Lower leg skin (tissue), 4 donors: Measurements from ENCODE around the gene DUSP22. TPM values are rescaled to one million over a fixed set of nuclear protein-coding genes. Genes with fewer than 3 reads are reported as not detected.

ENCODE experiments used
- DNase-seq, 2 donors: peaks; one replicate each; pipeline ENCODE4 v3.0.0-alpha.2; 2019; ENCODE audit warnings: low spot score in 2 of 2
- H3K4me3 ChIP-seq: fragments of 200-600 bp; sonication (generic); 2 replicates; pipeline ENCODE4 v1.5.1; 2017; ENCODE audit warnings: mild to moderate bottlenecking, low read depth; ENCODE audit not compliant: poor library complexity, severe bottlenecking
- POLR2A ChIP-seq, 2 donors: fragments of 450-650 bp; IDR thresholded peaks; one replicate each; pipeline ENCODE4 v1.6.1; 2016 to 2017; ENCODE audit warnings: antibody characterized with exemption in 2 of 2, mild to moderate bottlenecking in 1 of 2, moderate library complexity in 1 of 2
- WGBS, 2 donors: methylation state at CpG; one replicate each; pipeline ENCODE4 v1.1.5; 2018; 5-methylcytosine and 5-hydroxymethylcytosine counted together
- intact Hi-C: fragments of 100-400 bp; cut with DNase I; formaldehyde crosslinking; loops from one replicate; pipeline ENCODE4 v1.15.0; 2023; ENCODE audit warnings: low total_unique reads
- total RNA-seq, 4 donors: library from RNA; depleted of rRNA; stranded (reverse); fragments of >200 nt; gene quantifications; one replicate each; pipeline ENCODE4 v1.1.0, GENCODE V29; 2016
- TF ChIP-seq, protein P1 (sequence below), 3 donors: fragments of 450-650 bp; IDR thresholded peaks; one replicate each; pipeline ENCODE4 v1.5.1; 2016; ENCODE audit warnings: antibody characterized with exemption in 3 of 3, mild to moderate bottlenecking in 3 of 3, moderate library complexity in 2 of 3

The DUSP22 gene
- total RNA-seq, 4 donors from 2014 or later, result 53.2 to 81.1 (median 63.4) TPM

DNA sequence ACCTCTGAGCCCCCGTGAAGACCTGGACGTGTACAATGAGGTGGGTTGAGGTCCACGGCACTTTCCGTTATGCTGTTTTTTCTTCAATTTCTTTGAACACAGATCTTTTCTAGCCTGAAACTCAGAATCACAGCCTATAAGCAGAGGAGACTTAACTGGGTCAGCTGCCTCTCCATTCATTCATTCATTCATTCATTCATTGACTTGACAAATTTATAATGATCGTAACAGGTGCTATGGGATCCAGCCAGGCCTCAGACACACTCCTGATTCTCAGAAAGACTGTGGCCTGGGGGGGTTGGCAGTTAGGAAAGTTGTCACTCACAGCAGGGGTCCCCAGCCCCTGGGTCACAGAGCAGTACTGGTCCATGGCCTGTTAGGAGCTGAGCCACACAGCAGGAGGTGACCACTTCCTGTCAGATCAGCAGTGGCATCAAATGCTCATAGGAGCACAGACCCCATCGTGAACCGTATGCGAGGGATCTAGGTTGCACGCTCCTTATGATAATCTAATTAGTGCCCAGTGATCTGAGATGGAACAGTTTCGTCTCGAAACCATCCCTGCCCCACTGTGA is 60.7 kb downstream of the DUSP22 start:
- TF ChIP-seq POLR2A (IDR thresholded peaks at IDR 0.05), result no peak
- TF ChIP-seq, protein P1, sequence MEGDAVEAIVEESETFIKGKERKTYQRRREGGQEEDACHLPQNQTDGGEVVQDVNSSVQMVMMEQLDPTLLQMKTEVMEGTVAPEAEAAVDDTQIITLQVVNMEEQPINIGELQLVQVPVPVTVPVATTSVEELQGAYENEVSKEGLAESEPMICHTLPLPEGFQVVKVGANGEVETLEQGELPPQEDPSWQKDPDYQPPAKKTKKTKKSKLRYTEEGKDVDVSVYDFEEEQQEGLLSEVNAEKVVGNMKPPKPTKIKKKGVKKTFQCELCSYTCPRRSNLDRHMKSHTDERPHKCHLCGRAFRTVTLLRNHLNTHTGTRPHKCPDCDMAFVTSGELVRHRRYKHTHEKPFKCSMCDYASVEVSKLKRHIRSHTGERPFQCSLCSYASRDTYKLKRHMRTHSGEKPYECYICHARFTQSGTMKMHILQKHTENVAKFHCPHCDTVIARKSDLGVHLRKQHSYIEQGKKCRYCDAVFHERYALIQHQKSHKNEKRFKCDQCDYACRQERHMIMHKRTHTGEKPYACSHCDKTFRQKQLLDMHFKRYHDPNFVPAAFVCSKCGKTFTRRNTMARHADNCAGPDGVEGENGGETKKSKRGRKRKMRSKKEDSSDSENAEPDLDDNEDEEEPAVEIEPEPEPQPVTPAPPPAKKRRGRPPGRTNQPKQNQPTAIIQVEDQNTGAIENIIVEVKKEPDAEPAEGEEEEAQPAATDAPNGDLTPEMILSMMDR (IDR thresholded peaks at IDR 0.05), result no peak
- no peak for DNase-seq
- no peak overlapping the region for H3K4me3 ChIP-seq
- intact Hi-C loops, result no loop called here
- 80% methylated on average over 11 of the region's 11 CpGs for WGBS, 2 donors

DNA sequence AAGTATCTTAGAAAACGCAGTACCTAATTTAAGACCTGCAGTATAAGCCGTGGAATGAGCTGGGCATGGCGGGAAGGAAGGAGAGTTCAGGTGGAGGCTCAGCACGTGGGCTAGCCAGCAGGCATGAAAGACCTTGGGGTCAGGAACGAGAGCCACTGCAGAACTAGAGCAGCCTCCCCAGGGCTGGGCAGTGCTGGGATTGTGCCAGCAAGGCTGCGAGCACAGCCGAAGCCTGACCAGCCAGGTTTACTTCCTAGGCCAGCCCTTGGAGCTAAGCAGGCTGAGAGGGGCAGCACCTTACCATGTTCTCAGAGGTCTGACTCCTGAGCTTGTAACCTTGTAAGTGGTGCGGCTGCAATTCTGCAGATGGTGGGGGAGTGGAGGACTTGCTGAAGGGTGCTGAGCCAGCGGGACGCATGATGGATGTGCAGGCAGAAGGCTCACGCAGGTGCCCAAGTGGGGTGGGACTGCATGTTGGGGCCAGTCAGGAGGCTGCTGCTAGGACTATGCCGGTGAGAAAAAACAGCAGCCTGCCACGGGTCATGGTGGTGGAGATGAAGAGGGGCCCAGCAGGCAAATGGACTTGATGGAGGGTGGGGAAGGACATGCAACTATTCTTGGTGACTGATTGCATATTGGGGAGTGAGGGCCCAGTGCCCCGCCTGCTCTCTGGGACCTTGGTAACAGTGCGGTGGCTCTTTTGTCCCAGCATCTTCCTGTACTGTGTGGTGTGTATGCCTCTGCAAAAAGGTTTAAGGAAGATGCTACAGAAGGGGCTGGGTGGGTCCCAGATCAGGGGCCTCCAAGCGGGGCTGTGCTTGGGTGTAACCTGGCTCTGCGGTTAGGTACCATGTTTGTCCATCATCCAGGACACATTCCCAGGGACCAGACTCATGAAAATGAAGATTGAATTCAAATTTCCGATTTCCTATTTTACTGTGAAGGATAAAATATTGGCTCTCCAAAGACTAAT is 61.6 kb downstream of the DUSP22 start:
- H3K4me3 ChIP-seq, result no peak overlapping the region

DNA sequence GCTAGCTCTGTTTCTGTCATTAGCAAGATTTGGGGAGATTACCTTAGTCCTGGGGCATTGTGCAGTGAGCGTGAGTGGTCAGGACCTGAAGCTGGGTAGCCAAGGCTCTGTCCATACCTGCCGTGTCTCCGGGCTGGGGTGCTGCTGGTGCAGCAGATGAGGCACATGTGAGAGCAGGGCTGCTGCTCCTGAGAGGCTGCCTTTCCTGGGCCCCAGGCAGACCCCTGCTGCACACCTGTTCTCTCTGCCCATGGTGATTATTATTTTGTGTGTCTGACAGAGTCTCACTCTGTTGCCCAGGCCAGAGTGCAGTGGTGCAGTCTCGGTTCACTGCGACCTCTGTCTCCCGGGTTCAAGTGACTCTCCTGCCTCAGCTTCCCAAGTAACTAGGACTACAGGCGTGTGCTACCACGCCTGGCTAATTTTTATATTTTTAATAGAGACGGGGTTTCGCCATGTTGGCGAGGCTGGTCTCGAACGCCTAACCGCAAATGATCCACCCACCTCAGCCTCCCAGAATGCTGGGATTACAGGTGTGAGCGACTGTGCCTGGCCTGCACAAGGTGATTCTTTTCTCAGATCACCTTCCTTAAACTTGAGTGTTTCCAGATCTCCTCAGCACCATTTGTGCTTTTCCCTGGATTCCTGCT is 62.5 kb downstream of the DUSP22 start:
- no peak overlapping the region for H3K4me3 ChIP-seq
- 91 to 93% methylated on average over 15 of the region's 15 CpGs for WGBS, 2 donors
- intact Hi-C loops, result no loop called here
- no peak for DNase-seq
- no peak for TF ChIP-seq POLR2A (IDR thresholded peaks at IDR 0.05)
- TF ChIP-seq, protein P1 (IDR thresholded peaks at IDR 0.05), result no peak

More for the DNA sequence above, 61.6 kb downstream of the DUSP22 start:
- TF ChIP-seq, protein P1 (IDR thresholded peaks at IDR 0.05), result no peak
- 83 to 86% methylated on average over 18 of the region's 18 CpGs for WGBS, 2 donors
- intact Hi-C loops, result no loop called here
- no peak for DNase-seq

DNA sequence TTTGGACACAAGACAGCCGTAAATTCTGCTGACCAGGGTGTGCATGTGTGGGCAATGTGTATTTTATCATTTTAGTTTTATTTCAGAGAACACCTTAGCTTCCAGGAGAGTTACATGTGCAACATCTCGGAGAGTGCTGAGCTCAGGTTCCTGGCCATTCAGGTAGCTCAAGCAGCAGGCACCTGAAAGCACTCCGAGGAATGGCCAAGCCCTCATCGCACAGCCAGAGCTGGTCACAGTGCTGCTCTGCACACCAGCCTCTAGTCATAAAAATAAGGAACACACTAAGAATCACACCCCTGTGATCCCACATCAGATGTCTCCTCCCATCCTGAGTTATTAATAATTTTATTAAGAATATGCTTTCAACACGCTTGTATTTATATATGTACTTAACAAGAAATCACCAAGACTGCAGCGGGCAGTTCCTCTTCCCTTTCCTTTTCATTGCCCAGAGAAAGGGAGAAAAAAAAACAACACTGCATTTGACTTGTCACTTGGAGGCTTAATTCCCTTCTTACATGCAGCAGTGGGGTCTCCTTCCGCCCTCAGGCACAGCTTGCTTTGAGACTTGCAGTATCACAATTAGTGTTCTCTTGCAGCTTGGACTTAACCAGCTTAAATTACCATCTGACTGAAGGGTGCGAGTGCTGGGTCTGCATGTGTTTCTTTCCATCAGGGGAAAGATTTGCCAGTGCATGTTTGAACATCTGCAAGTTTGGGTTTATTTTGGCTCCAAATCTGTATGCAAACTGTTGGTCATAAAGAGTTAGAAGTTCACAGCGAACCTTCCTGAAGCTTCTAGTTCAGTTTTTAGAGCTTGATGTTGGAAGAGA is 63.3 kb downstream of the DUSP22 start:
- 78 to 83% methylated on average over 9 of the region's 9 CpGs for WGBS, 2 donors
- intact Hi-C loops, result no loop called here
- TF ChIP-seq POLR2A (IDR thresholded peaks at IDR 0.05), result no peak
- TF ChIP-seq, protein P1 (IDR thresholded peaks at IDR 0.05), result no peak
- H3K4me3 ChIP-seq, result no peak overlapping the region
- DNase-seq, result no peak

DNA sequence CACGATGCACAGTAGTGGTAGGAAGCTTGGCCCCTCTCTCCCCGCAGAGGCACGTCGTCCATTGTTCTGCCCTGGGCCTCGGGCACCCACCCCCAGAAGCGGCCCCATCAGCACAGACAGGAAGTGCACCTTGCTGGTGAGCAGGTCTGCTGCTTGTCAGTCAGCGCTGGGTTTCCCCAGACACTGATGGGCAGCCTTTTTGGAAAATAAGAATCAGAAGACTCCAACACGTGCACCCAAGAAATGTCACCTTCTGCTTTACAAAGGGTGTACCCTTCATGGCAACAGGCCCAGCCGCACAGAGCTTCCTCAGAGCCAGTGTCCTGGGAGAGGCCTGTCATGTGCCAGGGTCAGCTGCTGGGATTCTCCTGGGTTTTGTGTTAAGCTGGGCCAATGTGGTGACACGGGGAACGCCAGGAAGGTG is 64.6 kb downstream of the DUSP22 start:
- WGBS, 2 donors, result 84 to 88% methylated on average over 11 of the region's 11 CpGs
- peak in 1 of 2 donors; percentile 54 for DNase-seq
- H3K4me3 ChIP-seq, result no peak overlapping the region
- intact Hi-C loops, result no loop called here
- no peak for TF ChIP-seq POLR2A (IDR thresholded peaks at IDR 0.05)
- TF ChIP-seq, protein P1 (IDR thresholded peaks at IDR 0.05), result no peak
